ENCODE measurements around the gene TMEM209. TPM values are rescaled to one million over a fixed set of nuclear protein-coding genes. Genes with fewer than 3 reads are reported as not detected.
A peak's percentile ranks its signal among the peaks of the same experiment; 100 is the strongest.

TMEM209 gene
- total RNA-seq, 2 donors from 2014 or later = 7.6 to 12.2 TPM

- no peak for DNase-seq
- no peak overlapping the region for H3K27ac ChIP-seq
- no peak overlapping the region for H3K4me3 ChIP-seq
- H3K4me1 ChIP-seq = peaks cover 13% of the 10 kb centered on the region
- TF ChIP-seq CTCF (IDR thresholded peaks at IDR 0.05) = no peak
- TF ChIP-seq POLR2A (IDR thresholded peaks at IDR 0.05) = no peak
- no peaks in the 10 kb centered on the region for H3K27me3 ChIP-seq
- intact Hi-C loops (cut with DNase I) = no loop called here
- 94 to 97% methylated on average over 4 of the region's 4 CpGs for WGBS, 2 donors
- peaks cover 0 to 4% of the 10 kb centered on the region in 2 donors for H3K36me3 ChIP-seq (replicated peaks in 1 of 2; ENCODE audit: insufficient read depth in 1 of 2, low read depth in 2 of 2)
- H3K9me3 ChIP-seq = no peaks in the 10 kb centered on the region
- ATAC-seq = no peak
Measured at GRCh38 chr7:130118801-130119200, 86.4 kb downstream of the TMEM209 start.

- intact Hi-C loops (cut with DNase I) = no loop called here
- DNase-seq (no peak), ATAC-seq (no peak)
Measured at GRCh38 chr7:130118294-130118693, 86.9 kb downstream of the TMEM209 start.

GRCh38 chr7:130114776-130115175 is 90.4 kb downstream of the TMEM209 start:
- Histone ChIP-seq H3K27ac (peak overlapping the region in 2 of 4 donors; percentile 33 to 60), H3K9me3 (no peaks in the 10 kb centered on the region), H3K4me1 (peaks cover 29% of the 10 kb centered on the region), H3K27me3 (no peaks in the 10 kb centered on the region), H3K36me3 (replicated peaks in 1 of 2; ENCODE audit: insufficient read depth in 1 of 2, low read depth in 2 of 2) (no peaks in the 10 kb centered on the region), H3K4me3 (no peak overlapping the region)
- DNase-seq (no peak), ATAC-seq (no peak)
- intact Hi-C loops (cut with DNase I) = no loop called here
- 93 to 100% methylated on average over 2 of the region's 2 CpGs for WGBS, 2 donors
- TF ChIP-seq CTCF (IDR thresholded peaks at IDR 0.05) = no peak
- no peak for TF ChIP-seq POLR2A (IDR thresholded peaks at IDR 0.05)

More at GRCh38 chr7:130118294-130118693, 86.9 kb downstream of the TMEM209 start:
- H3K4me3 ChIP-seq = no peak overlapping the region
- TF ChIP-seq CTCF (IDR thresholded peaks at IDR 0.05) (no peak), POLR2A (IDR thresholded peaks at IDR 0.05) (no peak)
- H3K27me3 ChIP-seq = no peaks in the 10 kb centered on the region
- H3K9me3 ChIP-seq = no peaks in the 10 kb centered on the region
- H3K4me1 ChIP-seq = peaks cover 18% of the 10 kb centered on the region
- 83 to 91% methylated on average over 5 of the region's 5 CpGs for WGBS, 2 donors
- peaks cover 0 to 3% of the 10 kb centered on the region in 2 donors for H3K36me3 ChIP-seq (replicated peaks in 1 of 2; ENCODE audit: insufficient read depth in 1 of 2, low read depth in 2 of 2)
- no peak overlapping the region for H3K27ac ChIP-seq

Other genes with a start within 250 kb of the TMEM209 start
- 1 to 10 TPM in 1 of 2 donors, under 1 TPM in 1; 0.99 to 4.7 TPM for gene ZC3HC1, start 154.0 kb downstream of the TMEM209 start, total RNA-seq
- gene KLHDC10, start 134.9 kb downstream of the TMEM209 start, total RNA-seq = 10 to 100 TPM; 10.5 to 15.6 TPM
- gene SSMEM1, start 2.5 kb upstream of the TMEM209 start, total RNA-seq = not detected
- 1,000 to 10,000 TPM; 4,161 to 4,381 TPM for gene CPA2, start 61.5 kb upstream of the TMEM209 start, total RNA-seq
- gene CPA4, start 87.8 kb upstream of the TMEM209 start, total RNA-seq = 10 to 100 TPM in 1 of 2 donors, 1 to 10 TPM in 1; 9.6 to 10.2 TPM
- gene CPA5, start 139.4 kb upstream of the TMEM209 start, total RNA-seq = not detected
- over 10,000 TPM; 26,456 to 42,834 TPM for gene CPA1, start 175.1 kb upstream of the TMEM209 start, total RNA-seq
- 1 to 10 TPM; 6.9 to 8.3 TPM for gene CEP41, start 235.6 kb upstream of the TMEM209 start, total RNA-seq

Measured in body of pancreas (tissue), 4 donors.